GM21423 (cell line): ENCODE results near the gene CXCL9.
A peak's percentile ranks its signal among the peaks of the same experiment; 100 is the strongest.
"Not testable (repeated sequence)": the region's sequence is repeated elsewhere in the genome, so short reads cannot be mapped to it uniquely, and the experiment has no call there.

Experiments used
- ATAC-seq: cut with Tn5 transposase; IDR thresholded peaks from one replicate; pipeline ENCODE4 v1.9.1; 2021; ENCODE audit warnings: mild to moderate bottlenecking, moderate library complexity; ENCODE audit not compliant: unreplicated experiment

Gene CXCL9

GRCh38 chr4:76007089-76007862 is at the start of gene CXCL9:
TSS of gene CXCL9 (minus strand) at chr4:76007509. CDS start at chr4:76007449, 60 bp downstream.
- ATAC-seq: no peak

- no peak for ATAC-seq
Measured at GRCh38 chr4:76055421-76055820, 48.1 kb upstream of the CXCL9 start.

- ATAC-seq: peak; percentile 97
Measured at GRCh38 chr4:76055016-76055415, 47.7 kb upstream of the CXCL9 start.

GRCh38 chr4:76053730-76054129 is 46.4 kb upstream of the CXCL9 start:
- ATAC-seq: no peak

- ATAC-seq: not testable (repeated sequence)
Measured at GRCh38 chr4:76050560-76051050, 43.3 kb upstream of the CXCL9 start.

GRCh38 chr4:76049860-76050416 is 42.6 kb upstream of the CXCL9 start:
- not testable (repeated sequence) for ATAC-seq

GRCh38 chr4:76044686-76045085 is 37.4 kb upstream of the CXCL9 start:
- ATAC-seq: not testable (repeated sequence)

GRCh38 chr4:76043306-76043705 is 36.0 kb upstream of the CXCL9 start:
- not testable (repeated sequence) for ATAC-seq

GRCh38 chr4:76042241-76042998 is 35.1 kb upstream of the CXCL9 start:
- not testable (repeated sequence) for ATAC-seq

GRCh38 chr4:76036855-76037254 is 29.5 kb upstream of the CXCL9 start:
- ATAC-seq: no peak

- ATAC-seq: no peak
Measured at GRCh38 chr4:76035799-76036380, 28.6 kb upstream of the CXCL9 start, which contains the start of gene CXCL11. TSS of gene CXCL11 (minus strand) at chr4:76036070. CDS start at chr4:76035987, 83 bp downstream.

- ATAC-seq: no peak
Measured at GRCh38 chr4:76035141-76035540, 27.8 kb upstream of the CXCL9 start.

- ATAC-seq: no peak
Measured at GRCh38 chr4:76029300-76029699, 22.0 kb upstream of the CXCL9 start.

GRCh38 chr4:76028350-76028765 is 21.0 kb upstream of the CXCL9 start:
- no peak for ATAC-seq

- no peak for ATAC-seq
Measured at GRCh38 chr4:76024065-76024464, 16.8 kb upstream of the CXCL9 start.

GRCh38 chr4:76023389-76023788 is 16.1 kb upstream of the CXCL9 start, which contains the start of gene CXCL10:
TSS of gene CXCL10 (minus strand) at chr4:76023497. CDS start at chr4:76023431, 66 bp downstream.
- ATAC-seq: no peak

- ATAC-seq: no peak
Measured at GRCh38 chr4:76022677-76023076, 15.4 kb upstream of the CXCL9 start.

- no peak for ATAC-seq
Measured at GRCh38 chr4:76022031-76022430, 14.7 kb upstream of the CXCL9 start.

- ATAC-seq: no peak
Measured at GRCh38 chr4:76017056-76017686, 9.9 kb upstream of the CXCL9 start.

- ATAC-seq: peak; percentile 72
Measured at GRCh38 chr4:76016393-76016792, 9.1 kb upstream of the CXCL9 start.
